ENCODE data around the gene TREM2. TPM values are rescaled to one million over a fixed set of nuclear protein-coding genes. Genes with fewer than 3 reads are reported as not detected.
"Not testable (repeated sequence)": the region's sequence is repeated elsewhere in the genome, so short reads cannot be mapped to it uniquely, and the experiment has no call there.

The TREM2 gene
- polyA plus RNA-seq (ENCODE audit: insufficient read length in 10 of 10): 1 to 10 TPM in 2 of 10 donors, under 1 TPM in 8; 0.22 to 1.8 (median 0.57) TPM
- long read RNA-seq, donor 1: 0 reads
- long read RNA-seq, donor 2: 0 reads
- long read RNA-seq, donor 3: 0 reads
- long read RNA-seq, donor 4: 0 reads
- long read RNA-seq, donor 5, partial matches to known transcripts: 0 of 1 reads
- long read RNA-seq, donor 5, other reads (novel, unspliced or antisense): 0 of 1 reads
- long read RNA-seq, donor 6: 0 reads
- long read RNA-seq, donor 7: 0 reads
- long read RNA-seq, donor 8: 0 reads
- long read RNA-seq, donor 9: 0 reads

GRCh38 chr6:41162687-41163418, at the start of gene TREM2:
TREM2 (minus strand) TSS chr6:41163116; CDS start chr6:41163082, 34 bp downstream.
- DNase-seq: no peak

- DNase-seq: no peak
Measured at GRCh38 chr6:41209547-41210320, 46.8 kb upstream of the TREM2 start.

- DNase-seq: no peak
Measured at GRCh38 chr6:41208439-41209106, 45.7 kb upstream of the TREM2 start.

- DNase-seq: no peak
Measured at GRCh38 chr6:41204156-41204555, 41.2 kb upstream of the TREM2 start.

- no peak for DNase-seq
Measured at GRCh38 chr6:41201764-41202173, 38.9 kb upstream of the TREM2 start.

- DNase-seq: no peak
Measured at GRCh38 chr6:41200901-41201763, 38.2 kb upstream of the TREM2 start, which contains the start of gene TREML2. TREML2 (minus strand) TSS chr6:41201149; CDS start chr6:41201008, 141 bp downstream.

DNA sequence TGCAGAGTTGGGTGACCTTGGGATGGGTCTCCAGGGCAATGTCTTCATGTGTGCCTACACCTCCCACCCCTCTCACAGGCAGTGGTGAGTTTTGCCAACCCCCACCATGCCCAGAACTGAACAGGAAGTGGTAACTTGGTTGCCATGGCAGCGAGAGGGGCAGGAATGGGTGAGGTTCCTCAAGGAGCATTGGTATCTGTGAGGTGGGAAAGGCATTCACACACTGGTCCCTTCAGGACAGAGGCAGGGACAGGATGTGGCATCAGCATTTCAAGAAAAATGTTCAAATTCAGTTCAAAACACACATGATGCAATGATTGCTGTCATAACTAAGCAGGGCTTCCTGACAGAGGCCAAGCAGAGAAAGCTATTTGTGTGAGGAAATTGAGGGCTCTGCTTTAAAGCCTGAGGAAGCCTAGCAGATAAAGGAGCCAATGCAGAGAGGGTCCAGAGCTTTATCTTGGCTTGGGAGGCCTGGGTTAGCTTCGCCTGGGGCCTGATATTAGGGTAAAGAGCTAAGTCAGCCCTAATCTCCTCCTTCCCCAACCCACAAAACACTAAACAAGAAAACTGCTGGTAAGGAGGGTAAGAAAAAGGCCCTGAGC, 37.5 kb upstream of the TREM2 start:
- peak in 1 of 3 donors; percentile 11 for DNase-seq

GRCh38 chr6:41199552-41200246, 36.8 kb upstream of the TREM2 start:
- no peak for DNase-seq

- DNase-seq: no peak
Measured at GRCh38 chr6:41197234-41197633, 34.3 kb upstream of the TREM2 start.

- no peak for DNase-seq
Measured at GRCh38 chr6:41194386-41194785, 31.5 kb upstream of the TREM2 start.

GRCh38 chr6:41193884-41194283, 31.0 kb upstream of the TREM2 start:
- no peak for DNase-seq

DNA sequence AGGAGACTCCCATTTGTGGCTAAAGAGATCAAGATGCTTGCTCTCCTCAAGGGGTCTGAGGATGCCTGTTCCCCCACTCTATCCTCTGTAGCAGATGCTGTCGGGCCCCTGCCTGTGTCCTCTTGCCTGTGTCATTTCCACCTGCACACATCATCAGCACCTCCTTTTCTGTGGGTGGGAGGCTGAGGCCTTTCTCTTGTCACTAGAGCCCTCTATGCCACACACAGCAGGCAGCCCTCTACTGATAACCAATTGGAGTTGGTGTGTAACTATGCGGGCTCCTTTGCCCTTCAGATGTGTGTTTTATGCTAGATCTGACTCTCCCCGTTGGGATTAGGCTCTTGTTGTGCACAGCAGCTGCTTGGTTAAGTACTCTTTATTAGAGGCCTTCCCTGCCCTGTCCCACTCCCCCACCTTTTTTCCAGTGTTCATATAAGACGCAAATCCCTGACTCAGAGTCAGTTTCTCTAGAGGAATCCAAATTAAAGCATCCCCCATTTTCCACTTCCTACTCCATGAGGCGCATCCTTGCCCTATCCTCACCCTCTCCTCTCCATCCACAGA, 30.3 kb upstream of the TREM2 start:
- DNase-seq: no peak

DNA sequence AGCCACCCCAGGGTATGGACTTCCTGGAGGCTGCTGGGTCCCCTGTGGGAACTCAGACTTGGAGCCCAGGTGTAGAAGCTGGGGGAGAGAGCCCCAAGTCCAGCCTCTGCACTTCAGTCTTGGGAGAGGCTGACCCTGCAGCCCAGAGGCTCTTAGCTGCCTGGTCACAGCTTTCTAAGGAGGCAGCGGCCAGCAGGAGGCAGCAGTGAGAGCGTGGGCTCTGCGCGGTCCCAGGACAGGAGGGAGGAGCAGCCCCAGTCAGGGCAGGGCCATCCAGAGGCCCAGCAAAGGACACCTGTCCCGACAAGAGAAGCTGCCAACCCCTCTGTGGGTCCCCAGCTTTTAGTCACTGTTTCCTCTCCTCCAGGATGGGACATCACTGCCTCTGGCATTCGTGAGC, 28.7 kb upstream of the TREM2 start:
- DNase-seq: peak in 1 of 3 donors; percentile 40

GRCh38 chr6:41190791-41191190, 27.9 kb upstream of the TREM2 start:
- no peak for DNase-seq

DNA sequence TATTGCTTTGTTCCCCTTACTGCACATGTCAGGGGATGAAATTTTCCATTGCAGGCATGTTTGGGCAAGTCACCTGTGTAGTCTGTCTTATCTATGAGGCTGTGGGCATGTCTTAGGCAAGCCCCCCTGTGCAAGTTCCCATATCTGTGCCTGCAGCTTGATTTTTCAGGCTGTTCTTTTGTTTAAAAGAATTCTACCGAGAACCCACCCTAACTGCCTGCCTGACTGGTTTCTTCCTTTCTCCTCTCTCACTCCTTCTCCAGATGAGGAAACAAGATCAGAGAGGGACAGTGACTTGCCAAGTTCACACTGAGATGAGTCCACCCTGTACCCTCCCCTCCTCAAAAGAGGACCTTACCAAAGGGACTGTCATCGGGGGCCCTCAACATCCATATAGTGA, 27.1 kb upstream of the TREM2 start:
- DNase-seq: no peak

DNA sequence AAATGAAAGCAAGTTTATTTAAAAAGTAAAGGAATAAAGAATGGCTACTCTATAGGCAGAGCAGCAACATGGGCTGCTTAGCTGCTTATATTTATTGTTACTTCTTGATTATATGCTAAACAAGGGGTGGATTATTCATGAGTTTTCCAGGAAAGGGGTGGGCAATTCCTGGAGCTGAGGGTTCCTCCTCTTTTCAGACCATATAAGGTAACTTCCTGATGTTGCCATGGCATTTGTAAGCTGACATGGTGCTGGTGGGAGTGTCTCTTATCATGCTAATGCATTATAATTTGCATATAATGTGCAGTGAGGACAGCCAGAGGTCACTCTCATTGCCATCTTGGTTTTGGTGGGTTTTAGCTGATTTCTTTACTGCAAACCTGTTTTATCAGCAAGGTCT, 26.1 kb upstream of the TREM2 start:
- not testable (repeated sequence) for DNase-seq

DNA sequence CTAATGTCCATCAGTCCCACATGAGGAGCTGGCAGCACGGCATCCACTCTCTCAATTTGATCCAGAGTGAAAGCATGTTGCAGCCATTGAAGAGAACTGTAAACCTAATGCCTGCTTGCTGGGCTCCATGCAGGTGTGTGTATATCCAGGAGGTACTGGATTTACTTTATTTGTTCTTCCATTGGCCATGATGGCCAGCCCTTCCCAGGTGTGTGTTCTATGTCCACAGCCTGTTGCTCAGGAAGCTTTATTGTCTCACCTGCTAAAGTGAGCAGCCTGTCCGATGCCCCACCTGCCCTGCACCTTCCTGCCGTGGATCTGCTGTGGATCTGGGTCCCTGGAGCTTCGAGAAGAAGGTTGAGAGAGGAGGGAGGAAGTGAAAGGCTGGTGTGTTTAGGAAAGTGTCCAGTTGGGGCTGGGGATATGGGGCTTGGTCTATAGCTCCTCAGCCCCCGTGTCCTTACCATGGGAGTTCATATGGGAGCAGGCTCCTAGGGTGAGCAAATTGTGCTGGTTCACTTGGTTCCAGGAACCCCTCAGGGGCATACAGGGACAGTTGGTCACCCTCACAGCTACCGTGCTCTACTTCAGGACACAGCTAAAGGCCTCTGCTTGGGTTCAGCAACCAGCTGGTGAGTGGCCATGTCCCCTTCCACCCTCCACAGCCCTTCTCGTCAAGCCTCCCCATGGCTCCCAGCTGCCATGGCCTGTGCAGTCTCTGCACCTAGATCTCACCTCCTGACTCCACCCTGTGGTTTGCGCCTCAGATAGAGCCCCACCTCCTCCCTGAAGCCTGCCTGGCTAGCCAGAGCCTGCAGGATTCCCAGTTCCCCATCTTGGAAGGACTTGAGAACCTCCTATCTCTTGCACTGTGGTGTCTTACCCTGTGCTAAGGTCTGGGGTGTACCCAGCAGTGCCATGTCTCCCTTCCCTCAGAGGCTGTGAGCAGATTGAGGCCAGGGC, 25.3 kb upstream of the TREM2 start:
- DNase-seq: no peak

DNA sequence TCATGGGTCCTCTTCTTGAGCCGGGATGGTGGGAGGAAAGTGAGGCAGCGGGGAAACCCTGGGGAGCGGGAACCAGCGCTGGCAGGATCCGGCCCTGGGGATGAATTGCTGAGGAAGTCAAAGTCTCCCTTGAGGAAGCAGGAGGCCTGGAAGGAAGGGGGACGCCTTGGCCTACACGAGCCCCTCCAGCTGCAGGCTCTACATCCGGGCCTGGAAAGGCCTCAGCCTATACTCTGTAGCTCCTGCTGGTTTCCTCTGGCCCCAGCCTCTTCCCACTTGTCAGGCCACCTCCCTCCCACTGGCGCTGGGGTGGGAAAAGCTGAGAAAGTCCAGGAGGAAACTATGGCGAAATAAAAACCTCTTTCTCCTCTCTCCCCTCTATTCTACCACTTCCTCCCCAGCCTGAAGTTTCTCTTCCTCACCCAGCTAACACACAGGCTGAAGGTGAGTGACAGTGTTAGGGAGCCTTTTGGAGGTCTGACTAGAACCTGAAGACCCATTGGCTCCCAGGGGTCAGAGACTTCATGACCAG, 23.2 kb upstream of the TREM2 start:
- DNase-seq: peak in 1 of 3 donors; percentile 32

Measured in muscle of back (tissue), 13 donors.